Liver (tissue), 3 donors: Measurements from ENCODE around the gene NUDT16.

ENCODE experiments used
- GABPA ChIP-seq, 2 donors: IDR thresholded peaks in 1 of 2; conservative IDR thresholded peaks in 1 of 2; 2 replicates each; pipeline ENCODE4 v1.6.1; 2016; ENCODE audit warnings: antibody characterized with exemption in 2 of 2, mild to moderate bottlenecking in 1 of 2, moderate library complexity in 1 of 2
- HNF4G ChIP-seq: IDR thresholded peaks from 2 replicates; pipeline ENCODE4 v1.6.1; 2016; ENCODE audit warnings: antibody characterized with exemption
- JUND ChIP-seq, 2 donors: IDR thresholded peaks; 2 replicates each; pipeline ENCODE4 v1.6.1; 2016; ENCODE audit warnings: antibody characterized with exemption in 2 of 2
- RAD21 ChIP-seq, 2 donors: IDR thresholded peaks; 2 replicates each; pipeline ENCODE4 v1.6.1; 2016; ENCODE audit warnings: antibody characterized with exemption in 2 of 2, mild to moderate bottlenecking in 2 of 2
- RXRA ChIP-seq, 2 donors: IDR thresholded peaks; 2 replicates each; pipeline ENCODE4 v1.6.1; 2017 to 2018; ENCODE audit warnings: antibody characterized with exemption in 2 of 2, mild to moderate bottlenecking in 1 of 2
- TAF1 ChIP-seq: conservative IDR thresholded peaks from 2 replicates; pipeline ENCODE4 v1.6.1; 2016; ENCODE audit warnings: antibody characterized with exemption, mild to moderate bottlenecking
- YY1 ChIP-seq: IDR thresholded peaks from 2 replicates; pipeline ENCODE4 v1.6.1; 2016; ENCODE audit warnings: antibody characterized with exemption, mild to moderate bottlenecking
- TF ChIP-seq, protein P1 (sequence below): fragments of 150-350 bp; IDR thresholded peaks from 2 replicates; pipeline ENCODE4 v1.5.1; 2017; ENCODE audit warnings: improper control_type of control experiment, low read depth, low read length; ENCODE audit not compliant: missing input control
- TF ChIP-seq, protein P2 (sequence below): IDR thresholded peaks from 2 replicates; pipeline ENCODE4 v1.6.1; 2016; ENCODE audit warnings: antibody characterized with exemption, mild to moderate bottlenecking
- TF ChIP-seq, protein P3 (sequence below): IDR thresholded peaks from 2 replicates; pipeline ENCODE4 v1.6.1; 2016; ENCODE audit warnings: antibody characterized with exemption
- donor health status: healthy.
- donor health status: healthy.

DNA sequence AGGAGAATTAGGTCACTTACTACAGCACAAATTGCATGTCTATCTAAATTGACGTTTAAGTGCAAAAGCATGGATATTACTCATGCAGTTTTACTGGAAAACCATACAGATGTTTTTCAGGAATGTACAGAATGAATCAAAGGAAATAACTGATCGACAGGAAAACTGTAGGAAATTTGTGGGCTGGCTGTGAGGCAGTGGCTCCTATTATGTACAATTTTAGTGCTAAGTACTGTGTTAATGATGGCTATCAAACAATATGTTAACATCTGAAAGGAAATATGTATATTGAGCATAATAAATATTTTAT, 6.9 kb downstream of the NUDT16 start:
- TF ChIP-seq, protein P1, sequence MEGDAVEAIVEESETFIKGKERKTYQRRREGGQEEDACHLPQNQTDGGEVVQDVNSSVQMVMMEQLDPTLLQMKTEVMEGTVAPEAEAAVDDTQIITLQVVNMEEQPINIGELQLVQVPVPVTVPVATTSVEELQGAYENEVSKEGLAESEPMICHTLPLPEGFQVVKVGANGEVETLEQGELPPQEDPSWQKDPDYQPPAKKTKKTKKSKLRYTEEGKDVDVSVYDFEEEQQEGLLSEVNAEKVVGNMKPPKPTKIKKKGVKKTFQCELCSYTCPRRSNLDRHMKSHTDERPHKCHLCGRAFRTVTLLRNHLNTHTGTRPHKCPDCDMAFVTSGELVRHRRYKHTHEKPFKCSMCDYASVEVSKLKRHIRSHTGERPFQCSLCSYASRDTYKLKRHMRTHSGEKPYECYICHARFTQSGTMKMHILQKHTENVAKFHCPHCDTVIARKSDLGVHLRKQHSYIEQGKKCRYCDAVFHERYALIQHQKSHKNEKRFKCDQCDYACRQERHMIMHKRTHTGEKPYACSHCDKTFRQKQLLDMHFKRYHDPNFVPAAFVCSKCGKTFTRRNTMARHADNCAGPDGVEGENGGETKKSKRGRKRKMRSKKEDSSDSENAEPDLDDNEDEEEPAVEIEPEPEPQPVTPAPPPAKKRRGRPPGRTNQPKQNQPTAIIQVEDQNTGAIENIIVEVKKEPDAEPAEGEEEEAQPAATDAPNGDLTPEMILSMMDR, result no peak
- TF ChIP-seq, protein P2, sequence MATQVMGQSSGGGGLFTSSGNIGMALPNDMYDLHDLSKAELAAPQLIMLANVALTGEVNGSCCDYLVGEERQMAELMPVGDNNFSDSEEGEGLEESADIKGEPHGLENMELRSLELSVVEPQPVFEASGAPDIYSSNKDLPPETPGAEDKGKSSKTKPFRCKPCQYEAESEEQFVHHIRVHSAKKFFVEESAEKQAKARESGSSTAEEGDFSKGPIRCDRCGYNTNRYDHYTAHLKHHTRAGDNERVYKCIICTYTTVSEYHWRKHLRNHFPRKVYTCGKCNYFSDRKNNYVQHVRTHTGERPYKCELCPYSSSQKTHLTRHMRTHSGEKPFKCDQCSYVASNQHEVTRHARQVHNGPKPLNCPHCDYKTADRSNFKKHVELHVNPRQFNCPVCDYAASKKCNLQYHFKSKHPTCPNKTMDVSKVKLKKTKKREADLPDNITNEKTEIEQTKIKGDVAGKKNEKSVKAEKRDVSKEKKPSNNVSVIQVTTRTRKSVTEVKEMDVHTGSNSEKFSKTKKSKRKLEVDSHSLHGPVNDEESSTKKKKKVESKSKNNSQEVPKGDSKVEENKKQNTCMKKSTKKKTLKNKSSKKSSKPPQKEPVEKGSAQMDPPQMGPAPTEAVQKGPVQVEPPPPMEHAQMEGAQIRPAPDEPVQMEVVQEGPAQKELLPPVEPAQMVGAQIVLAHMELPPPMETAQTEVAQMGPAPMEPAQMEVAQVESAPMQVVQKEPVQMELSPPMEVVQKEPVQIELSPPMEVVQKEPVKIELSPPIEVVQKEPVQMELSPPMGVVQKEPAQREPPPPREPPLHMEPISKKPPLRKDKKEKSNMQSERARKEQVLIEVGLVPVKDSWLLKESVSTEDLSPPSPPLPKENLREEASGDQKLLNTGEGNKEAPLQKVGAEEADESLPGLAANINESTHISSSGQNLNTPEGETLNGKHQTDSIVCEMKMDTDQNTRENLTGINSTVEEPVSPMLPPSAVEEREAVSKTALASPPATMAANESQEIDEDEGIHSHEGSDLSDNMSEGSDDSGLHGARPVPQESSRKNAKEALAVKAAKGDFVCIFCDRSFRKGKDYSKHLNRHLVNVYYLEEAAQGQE, result no peak
- TF ChIP-seq RXRA (IDR thresholded peaks at IDR 0.05) (no peak), HNF4G (no peak), TAF1 (no peak), YY1 (no peak), JUND (IDR thresholded peaks at IDR 0.05) (no peak), GABPA (IDR thresholded peaks at IDR 0.05 in 1 of 2, conservative IDR thresholded peaks at IDR 0.05 in 1 of 2) (no peak), RAD21 (IDR thresholded peaks at IDR 0.05) (no peak)
- TF ChIP-seq, protein P3, sequence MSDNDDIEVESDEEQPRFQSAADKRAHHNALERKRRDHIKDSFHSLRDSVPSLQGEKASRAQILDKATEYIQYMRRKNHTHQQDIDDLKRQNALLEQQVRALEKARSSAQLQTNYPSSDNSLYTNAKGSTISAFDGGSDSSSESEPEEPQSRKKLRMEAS, result no peak
